H1 (cell line): ENCODE measurements around the gene GRM4. TPM values are rescaled to one million over a fixed set of nuclear protein-coding genes. Genes with fewer than 3 reads are reported as not detected.

Source experiments
- CTCF ChIA-PET: fragments of 300-600 bp; sonication (Branson Sonifier 250); formaldehyde crosslinking; loops from one replicate; lab custom pipeline; 2021; ENCODE audit not compliant: partially characterized antibody; lab: Charles Lee
- POLR2A ChIA-PET: fragments of 300-600 bp; sonication (Branson Sonifier 250); formaldehyde crosslinking; loops from one replicate; lab custom pipeline; 2021; ENCODE audit warnings: inconsistent platforms; ENCODE audit not compliant: partially characterized antibody; lab: Charles Lee
- DNase-seq, 2 experiments: peaks; one replicate each; pipeline versions ENCODE4 v3.0.0 to v3.0.0-alpha.2; 2010 to 2022; ENCODE audit warnings: low spot score in 2 of 2, low read depth in 1 of 2, mixed read lengths in 1 of 2
- FAIRE-seq: peaks from 2 replicates; lab custom pipeline; 2011; peaks lifted over from hg19 to GRCh38; lab: Jason Lieb, UNC
- H2AFZ ChIP-seq: 2 replicates; pipeline ENCODE4 v1.8.1; 2012; ENCODE audit warnings: low read length, inconsistent platforms
- H2AK5ac ChIP-seq: 2 replicates; pipeline ENCODE4 v1.6.1; 2013; ENCODE audit warnings: low read depth, low read length
- H2BK120ac ChIP-seq: replicated peaks from 2 replicates; pipeline ENCODE3; 2013; ENCODE audit warnings: low read depth, low read length, inconsistent platforms
- H2BK12ac ChIP-seq: 2 replicates; pipeline ENCODE4 v1.6.1; 2013; ENCODE audit warnings: low read depth, low read length
- H2BK15ac ChIP-seq: 2 replicates; pipeline ENCODE4 v1.6.1; 2013; ENCODE audit warnings: low read length
- H2BK20ac ChIP-seq: 2 replicates; pipeline ENCODE4 v1.6.1; 2013; ENCODE audit warnings: low read length
- H2BK5ac ChIP-seq: 2 replicates; pipeline ENCODE4 v1.6.1; 2013; ENCODE audit warnings: low read depth, low read length
- H3K14ac ChIP-seq: 2 replicates; pipeline ENCODE4 v1.6.1; 2013; ENCODE audit warnings: inconsistent platforms; ENCODE audit not compliant: insufficient read length
- H3K18ac ChIP-seq: 2 replicates; pipeline ENCODE4 v1.6.1; 2013; ENCODE audit warnings: low read length; ENCODE audit errors: extremely low read depth
- H3K23ac ChIP-seq: 2 replicates; pipeline ENCODE4 v1.6.1; 2013; ENCODE audit warnings: inconsistent platforms; ENCODE audit not compliant: insufficient read length
- H3K23me2 ChIP-seq: 2 replicates; pipeline ENCODE4 v1.6.1; 2013; ENCODE audit warnings: low read depth, low read length
- H3K27ac ChIP-seq: 2 replicates; pipeline ENCODE4 v1.6.1; 2011; ENCODE audit warnings: low read depth, low read length, inconsistent platforms
- H3K27me3 ChIP-seq, 4 experiments: replicated peaks in 1 of 4; 1 replicate in 1 of 4; 2 replicates in 3 of 4; pipeline versions ENCODE4 v1.6.1 to v1.8.1; 2011 to 2013; ENCODE audit warnings: low read length in 3 of 4, mild to moderate bottlenecking in 3 of 4, inconsistent platforms in 2 of 4, mixed read lengths in 2 of 4, moderate library complexity in 1 of 4; ENCODE audit not compliant: control insufficient read depth in 3 of 4, insufficient read depth in 3 of 4; ENCODE audit errors: extremely low read depth in 1 of 4
- H3K36me3 ChIP-seq, 4 experiments: 2 replicates each; pipeline versions ENCODE4 v1.6.1 to v1.8.1; 2011 to 2013; ENCODE audit warnings: mild to moderate bottlenecking in 4 of 4, low read length in 3 of 4, moderate library complexity in 2 of 4, control low read depth in 1 of 4, inconsistent platforms in 1 of 4; ENCODE audit not compliant: insufficient read depth in 4 of 4, control insufficient read depth in 2 of 4
- H3K4ac ChIP-seq: replicated peaks from 2 replicates; pipeline ENCODE3; 2013; ENCODE audit warnings: low read length, low read depth, mixed read lengths, inconsistent platforms; ENCODE audit not compliant: insufficient read length
- H3K4me1 ChIP-seq, 4 experiments: replicated peaks in 1 of 4; 1 replicate in 1 of 4; 2 replicates in 3 of 4; pipeline versions ENCODE4 v1.6.1 to v1.8.1; 2011 to 2013; ENCODE audit warnings: low read length in 3 of 4, inconsistent platforms in 2 of 4, mixed read lengths in 1 of 4; ENCODE audit not compliant: insufficient read depth in 4 of 4, control insufficient read depth in 3 of 4
- H3K4me2 ChIP-seq, 2 experiments: 2 replicates each; pipeline versions ENCODE4 v1.6.1 to v1.8.1; 2011 to 2013; ENCODE audit warnings: low read depth in 2 of 2, low read length in 2 of 2, control low read depth in 1 of 2, inconsistent platforms in 1 of 2, mild to moderate bottlenecking in 1 of 2; ENCODE audit not compliant: insufficient read depth in 1 of 2
- H3K4me3 ChIP-seq, 4 experiments: fragments of 200-600, 300-600 bp in 1 of 4; sonication (generic), shearing (Covaris generic), sonication (Bioruptor Twin) in 1 of 4; 2 replicates each; pipeline versions ENCODE4 v1.5.1 to v1.8.1; 2011 to 2016; ENCODE audit warnings: low read length in 4 of 4, low read depth in 3 of 4, control low read depth in 2 of 4, inconsistent platforms in 2 of 4, mild to moderate bottlenecking in 2 of 4, mixed read lengths in 1 of 4, moderate library complexity in 1 of 4; ENCODE audit not compliant: insufficient read depth in 2 of 4; ENCODE audit errors: extremely low read depth in 1 of 4
- H3K56ac ChIP-seq: replicated peaks from 2 replicates; pipeline ENCODE3; 2013; ENCODE audit warnings: low read depth, mild to moderate bottlenecking, mixed read lengths, low read length, inconsistent platforms; ENCODE audit not compliant: insufficient read length
- H3K79me1 ChIP-seq: 2 replicates; pipeline ENCODE4 v1.6.1; 2013; ENCODE audit warnings: low read depth, low read length, control low read depth
- H3K79me2 ChIP-seq, 2 experiments: 2 replicates each; pipeline versions ENCODE4 v1.6.1 to v1.8.1; 2012 to 2013; ENCODE audit warnings: low read length in 2 of 2, mild to moderate bottlenecking in 2 of 2, inconsistent platforms in 1 of 2; ENCODE audit not compliant: insufficient read depth in 2 of 2, control insufficient read depth in 1 of 2
- H3K9ac ChIP-seq, 4 experiments: replicated peaks in 1 of 4; 1 replicate in 1 of 4; 2 replicates in 3 of 4; pipeline versions ENCODE4 v1.6.1 to v1.8.1; 2011 to 2013; ENCODE audit warnings: low read depth in 3 of 4, low read length in 3 of 4, control low read depth in 2 of 4, mild to moderate bottlenecking in 2 of 4, moderate library complexity in 2 of 4, inconsistent platforms in 1 of 4; ENCODE audit errors: extremely low read depth in 1 of 4
- H3K9me3 ChIP-seq, 2 experiments: 2 replicates each; pipeline versions ENCODE4 v1.6.1 to v1.8.1; 2012 to 2013; ENCODE audit warnings: mild to moderate bottlenecking in 2 of 2, moderate library complexity in 2 of 2, control low read depth in 1 of 2, inconsistent platforms in 1 of 2, low read depth in 1 of 2, low read length in 1 of 2, mixed read lengths in 1 of 2; ENCODE audit not compliant: insufficient read depth in 2 of 2
- H4K20me1 ChIP-seq, 2 experiments: replicated peaks in 1 of 2; 2 replicates each; pipeline versions ENCODE3 to v1.8.1; 2011 to 2013; ENCODE audit warnings: inconsistent platforms in 2 of 2, low read length in 2 of 2, mild to moderate bottlenecking in 1 of 2; ENCODE audit not compliant: insufficient read depth in 2 of 2, control insufficient read depth in 1 of 2
- H4K5ac ChIP-seq: 2 replicates; pipeline ENCODE4 v1.6.1; 2013; ENCODE audit warnings: low read length, low read depth, mixed read lengths, inconsistent platforms; ENCODE audit not compliant: insufficient read length
- H4K8ac ChIP-seq: 2 replicates; pipeline ENCODE4 v1.8.0; 2013; ENCODE audit warnings: mild to moderate bottlenecking, moderate library complexity, low read length, inconsistent platforms; ENCODE audit not compliant: insufficient read depth; ENCODE audit errors: extremely low read depth
- H4K91ac ChIP-seq: replicated peaks from 2 replicates; pipeline ENCODE3; 2013; ENCODE audit warnings: low read length, mixed read lengths, inconsistent platforms; ENCODE audit not compliant: insufficient read length
- BRCA1 ChIP-seq: IDR thresholded peaks from 2 replicates; pipeline ENCODE4 v1.6.1; 2012; ENCODE audit warnings: low read depth, low read length, improper control_type of control experiment
- MAFK ChIP-seq: IDR thresholded peaks from 2 replicates; pipeline ENCODE4 v1.6.1; 2012; ENCODE audit warnings: low read depth, mild to moderate bottlenecking, improper control_type of control experiment, low read length
- WGBS, 2 experiments: shearing (Covaris generic) in 1 of 2; methylation state at CpG; one replicate each; pipeline versions ENCODE4 v1.1.6 to v1.1.7; 2013 to 2015; ENCODE audit warnings: low lambda C conversion rate in 2 of 2, mixed read lengths in 2 of 2, inconsistent platforms in 1 of 2, low coverage in 1 of 2, missing lambda C conversion rate in 1 of 2; ENCODE audit not compliant: insufficient replicate concordance in 2 of 2, insufficient coverage in 1 of 2, insufficient read length in 1 of 2; ENCODE audit errors: extremely low coverage in 1 of 2, missing lambda C conversion rate in 1 of 2; 5-methylcytosine and 5-hydroxymethylcytosine counted together
- polyA plus RNA-seq, 7 experiments: library from polyadenylated mRNA; depleted of rRNA in 3 of 7; stranded (reverse) in 5 of 7; unstranded in 2 of 7; fragments of >200 nt in 5 of 7; fragments of 200-250 nt in 2 of 7; gene quantifications; 1 replicate in 5 of 7; 2 replicates in 1 of 7; 4 replicates in 1 of 7; pipeline versions ENCODE4 v1.2.1 to v1.2.3, GENCODE V29; 2011 to 2013; ENCODE audit warnings: missing spikeins in 2 of 7, mixed read lengths in 2 of 7
- total RNA-seq: library from RNA; stranded (reverse); fragmentation: NEBNext Ultra II Directional; extraction: Animal tissue kit (Norgen Biotek cat#: 25700); gene quantifications from 2 replicates; pipeline ENCODE4 v1.2.1, GENCODE V29; 2021
- TF ChIP-seq, protein P1 (sequence below): IDR thresholded peaks from 2 replicates; pipeline ENCODE4 v1.6.1; 2011; ENCODE audit warnings: low read depth, mild to moderate bottlenecking, low read length; ENCODE audit not compliant: insufficient read depth

The GRM4 gene
- total and polyA plus RNA-seq, 2 of the 8 experiments (the other 6 are each of a cell fraction or from before 2014, with no cell fraction given), result 19.6 to 21.5 TPM

DNA sequence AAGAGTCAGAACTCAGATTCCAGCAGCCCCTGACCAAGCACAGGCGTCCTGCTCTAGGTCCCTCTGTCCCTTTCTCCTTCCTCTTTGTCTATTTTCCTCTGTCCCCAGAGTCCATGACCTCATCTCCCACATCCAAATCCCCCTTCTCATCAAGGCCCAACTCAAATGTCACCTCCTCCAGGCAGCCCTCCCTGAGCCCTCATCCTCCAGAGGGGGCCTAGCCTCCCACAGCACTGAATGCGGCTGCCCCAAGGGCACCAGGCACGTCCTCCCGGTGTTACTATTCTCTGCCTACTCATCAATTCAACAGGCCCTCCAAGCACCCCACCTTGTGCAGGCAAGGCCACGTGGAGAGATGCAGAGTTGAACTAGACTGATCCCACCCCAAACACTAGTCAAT lies 49.7 kb downstream of the GRM4 start:
- H3K79me1 ChIP-seq, result no peaks in the 10 kb centered on the region; the same call in 1 of the 2 replicates
- no peak for DNase-seq
- H3K9me3 ChIP-seq, result no peaks in the 10 kb centered on the region
- no peak overlapping the region for H3K4me3 ChIP-seq
- no peak for FAIRE-seq
- TF ChIP-seq, protein P1, sequence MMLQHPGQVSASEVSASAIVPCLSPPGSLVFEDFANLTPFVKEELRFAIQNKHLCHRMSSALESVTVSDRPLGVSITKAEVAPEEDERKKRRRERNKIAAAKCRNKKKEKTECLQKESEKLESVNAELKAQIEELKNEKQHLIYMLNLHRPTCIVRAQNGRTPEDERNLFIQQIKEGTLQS, result no peak
- TF ChIP-seq BRCA1, result no peak
- no peak for TF ChIP-seq MAFK
- H3K79me2 ChIP-seq, result no peaks in the 10 kb centered on the region
- no peak overlapping the region for H2BK15ac ChIP-seq
- ChIA-PET CTCF (interaction anchor here (1.0 to 1.1 kb wide), 2 partner anchors 12 to 41 kb away, joined by 3 to 7 read pairs; no protein-coding TSS in a partner anchor), POLR2A (no interaction called here)
- H3K14ac ChIP-seq, result no peak overlapping the region
- H3K27me3 ChIP-seq, result no peaks in the 10 kb centered on the region
- H2AK5ac ChIP-seq, result peak overlapping the region; percentile 69
- no peak overlapping the region for H3K23ac ChIP-seq
- no peak overlapping the region for H3K27ac ChIP-seq
- no peak overlapping the region; the same call in 1 of the 2 replicates for H4K8ac ChIP-seq
- H3K36me3 ChIP-seq, result no peaks in the 10 kb centered on the region; a peak in 1 of 8 replicates
- no peak overlapping the region for H2AFZ ChIP-seq
- no peak overlapping the region for H3K18ac ChIP-seq
- no peak overlapping the region for H3K4me2 ChIP-seq
- H4K20me1 ChIP-seq, result peaks cover 2 to 3% of the 10 kb centered on the region in 2 experiments
- no peaks in the 10 kb centered on the region for H3K23me2 ChIP-seq
- 81% methylated on average over 5 of the region's 5 CpGs; no CpG with 5 or more reads in 1 of the 2 experiments for WGBS, 2 experiments
- no peak overlapping the region for H4K5ac ChIP-seq
- no peak overlapping the region for H3K56ac ChIP-seq
- H4K91ac ChIP-seq, result peak overlapping the region; percentile 22
- no peak overlapping the region for H3K4ac ChIP-seq
- peaks cover 0 to 30% (median 15%) of the 10 kb centered on the region in 4 experiments; a peak in 6 of 7 replicates for H3K4me1 ChIP-seq
- H2BK12ac ChIP-seq, result peak overlapping the region; percentile 87
- H2BK120ac ChIP-seq, result no peak overlapping the region
- no peak overlapping the region for H2BK5ac ChIP-seq
- H2BK20ac ChIP-seq, result no peak overlapping the region
- no peak overlapping the region for H3K9ac ChIP-seq
